OCI-LY7 (cell line): ENCODE results near the gene FCSK. TPM values are rescaled to one million over a fixed set of nuclear protein-coding genes. Genes with fewer than 3 reads are reported as not detected.

Experiments used
- BruUV-seq: library from RNA; stranded (reverse); fragments of 400-500 nt; replicated peaks from 2 replicates; lab custom pipeline; 2021; lab: Mats Ljungman, UMichigan
- CTCF ChIA-PET: fragments of 300-600 bp; sonication (Branson Sonifier 250); formaldehyde crosslinking; loops from one replicate; lab custom pipeline; 2022; ENCODE audit warnings: antibody characterized with exemption; ENCODE audit not compliant: unreplicated experiment; lab: Charles Lee
- POLR2A ChIA-PET: fragments of 300-600 bp; sonication (Branson Sonifier 250); formaldehyde crosslinking; loops from one replicate; lab custom pipeline; 2022; ENCODE audit warnings: antibody characterized with exemption; lab: Charles Lee
- DNase-seq: peaks from one replicate; pipeline ENCODE4 v3.0.0-alpha.2; 2015; ENCODE audit warnings: low spot score
- H2AFZ ChIP-seq: fragments of 200-600 bp; sonication (generic), shearing (Covaris generic); 2 replicates; pipeline ENCODE4 v1.6.1; 2014; ENCODE audit warnings: mild to moderate bottlenecking, antibody characterized with exemption, low read length, moderate library complexity
- H3K27ac ChIP-seq: fragments of 200-600 bp; sonication (generic); 2 replicates; pipeline ENCODE4 v1.5.1; 2014; ENCODE audit warnings: mixed run types, low read depth, mild to moderate bottlenecking, moderate library complexity, low read length, inconsistent platforms; ENCODE audit not compliant: poor library complexity, severe bottlenecking
- H3K36me3 ChIP-seq: fragments of 200-600 bp; sonication (generic); 2 replicates; pipeline ENCODE4 v1.6.1; 2014; ENCODE audit warnings: mild to moderate bottlenecking, antibody characterized with exemption, low read length, moderate library complexity, mixed read lengths; ENCODE audit not compliant: insufficient read depth
- H3K4me1 ChIP-seq: fragments of 200-600 bp; sonication (generic); 2 replicates; pipeline ENCODE4 v1.5.1; 2014; ENCODE audit warnings: mild to moderate bottlenecking, low read length; ENCODE audit not compliant: insufficient read depth, poor library complexity, severe bottlenecking
- H3K4me2 ChIP-seq: fragments of 200-600 bp; sonication (generic); 2 replicates; pipeline ENCODE4 v1.6.1; 2014; ENCODE audit warnings: mild to moderate bottlenecking, low read length
- H3K4me3 ChIP-seq: fragments of 200-600 bp; sonication (generic); 2 replicates; pipeline ENCODE4 v1.5.1; 2014; ENCODE audit warnings: mild to moderate bottlenecking, low read depth, low read length; ENCODE audit not compliant: poor library complexity, severe bottlenecking
- H3K79me2 ChIP-seq: fragments of 200-600 bp; sonication (generic); 2 replicates; pipeline ENCODE4 v1.6.1; 2016; ENCODE audit warnings: low read depth, mild to moderate bottlenecking, low read length, moderate library complexity, mixed read lengths; ENCODE audit not compliant: insufficient read depth
- H3K9me2 ChIP-seq: fragments of 200-600 bp; sonication (generic); 2 replicates; pipeline ENCODE4 v1.6.1; 2016; ENCODE audit warnings: mild to moderate bottlenecking, low read length, mixed read lengths; ENCODE audit not compliant: insufficient read depth
- H3K9me3 ChIP-seq: fragments of 200-600 bp; sonication (generic); 2 replicates; pipeline ENCODE4 v1.6.1; 2014; ENCODE audit warnings: mild to moderate bottlenecking, mixed run types, low read length, mixed read lengths
- H4K20me1 ChIP-seq: fragments of 200-600 bp; sonication (generic); 2 replicates; pipeline ENCODE4 v1.6.1; 2014; ENCODE audit warnings: mild to moderate bottlenecking, antibody characterized with exemption, low read length, moderate library complexity, mixed read lengths; ENCODE audit not compliant: insufficient read depth
- CTCF ChIP-seq: fragments of 200-600 bp; sonication (generic); conservative IDR thresholded peaks from 2 replicates; pipeline ENCODE4 v1.5.1; 2014; ENCODE audit warnings: mild to moderate bottlenecking, antibody characterized with exemption, low read length, moderate library complexity, mixed read lengths
- EZH2phosphoT487 ChIP-seq: fragments of 200-600 bp; sonication (generic); IDR thresholded peaks from 2 replicates; pipeline ENCODE4 v1.6.1; 2018; ENCODE audit warnings: low read depth, borderline replicate concordance, mild to moderate bottlenecking, mixed run types, antibody characterized with exemption, low read length, moderate library complexity, mixed read lengths
- intact Hi-C: fragments of 100-400 bp; cut with micrococcal nuclease; formaldehyde crosslinking; loops from one replicate; pipeline ENCODE4 v1.10.0; 2022; ENCODE audit not compliant: unreplicated experiment
- total RNA-seq, 2 experiments: library from RNA; depleted of rRNA in 1 of 2; stranded (reverse); fragments of >200 nt in 1 of 2; shearing (Covaris generic) in 1 of 2; gene quantifications; 2 replicates each; pipeline ENCODE4 v1.2.3, GENCODE V29; 2014 to 2022

FCSK gene
- total RNA-seq, 2 experiments from 2014 or later: 6.8 to 14.3 TPM

GRCh38 chr16:70494777-70495176 is 40.4 kb downstream of the FCSK start:
- H3K36me3 ChIP-seq: peaks cover 70% of the 10 kb centered on the region
- ChIA-PET POLR2A (interaction anchor here (0.7 to 1.7 kb wide), 6 partner anchors 11 to 1294 kb away, joined by 3 to 6 read pairs (median 5); no protein-coding TSS in a partner anchor), CTCF (no interaction called here)
- no peaks in the 10 kb centered on the region for H3K9me2 ChIP-seq
- no peak for DNase-seq
- H3K9me3 ChIP-seq: no peaks in the 10 kb centered on the region
- intact Hi-C loops: no loop called here
- H3K4me1 ChIP-seq: peaks cover 22% of the 10 kb centered on the region
- peak overlapping the region; percentile 4 for H3K4me3 ChIP-seq
- no peak overlapping the region for H2AFZ ChIP-seq
- BruUV-seq: TSS peak; percentile 17
- H3K79me2 ChIP-seq: no peaks in the 10 kb centered on the region
- peak overlapping the region; percentile 37 for H3K4me2 ChIP-seq
- TF ChIP-seq EZH2phosphoT487 (no peak), CTCF (no peak)
- H3K27ac ChIP-seq: peak overlapping the region; percentile 38
- no peaks in the 10 kb centered on the region for H4K20me1 ChIP-seq

GRCh38 chr16:70495425-70496182 is 41.2 kb downstream of the FCSK start:
- DNase-seq: no peak
- intact Hi-C loops: no loop called here
- Histone ChIP-seq H3K4me3 (no peak overlapping the region), H3K9me2 (no peaks in the 10 kb centered on the region), H3K27ac (no peak overlapping the region), H3K4me2 (no peak overlapping the region), H4K20me1 (no peaks in the 10 kb centered on the region), H3K9me3 (no peaks in the 10 kb centered on the region), H2AFZ (no peak overlapping the region), H3K79me2 (no peaks in the 10 kb centered on the region), H3K4me1 (peaks cover 22% of the 10 kb centered on the region), H3K36me3 (peaks cover 72% of the 10 kb centered on the region)
- no peak for TF ChIP-seq CTCF
- no peak for TF ChIP-seq EZH2phosphoT487
- ChIA-PET POLR2A (interaction anchor here (0.7 to 1.7 kb wide), 5 partner anchors 10 to 1293 kb away, joined by 3 to 6 read pairs (median 3); no protein-coding TSS in a partner anchor), CTCF (no interaction called here)
- no TSS peak for BruUV-seq

- Histone ChIP-seq H3K4me3 (no peak overlapping the region), H2AFZ (no peak overlapping the region), H4K20me1 (no peaks in the 10 kb centered on the region), H3K79me2 (no peaks in the 10 kb centered on the region), H3K4me2 (no peak overlapping the region), H3K4me1 (peaks cover 22% of the 10 kb centered on the region), H3K9me2 (no peaks in the 10 kb centered on the region), H3K36me3 (peaks cover 77% of the 10 kb centered on the region), H3K9me3 (no peaks in the 10 kb centered on the region), H3K27ac (no peak overlapping the region)
- ChIA-PET POLR2A (interaction anchor here (0.5 to 0.9 kb wide), 2 partner anchors 10 to 213 kb away, joined by 3 read pairs; no protein-coding TSS in a partner anchor), CTCF (no interaction called here)
- intact Hi-C loops: no loop called here
- no peak for TF ChIP-seq EZH2phosphoT487
- no peak for TF ChIP-seq CTCF
- no peak for DNase-seq
- no TSS peak for BruUV-seq
Observed at GRCh38 chr16:70496513-70496912, 42.1 kb downstream of the FCSK start.
